Calu3 (cell line): ENCODE measurements around the gene ATCAY. TPM values are rescaled to one million over a fixed set of nuclear protein-coding genes. Genes with fewer than 3 reads are reported as not detected.
"Not testable (repeated sequence)": the region's sequence is repeated elsewhere in the genome, so short reads cannot be mapped to it uniquely, and the experiment has no call there.

ENCODE experiments used
- BruUV-seq: library from RNA; stranded (reverse); fragments of 400-500 nt; replicated peaks from 2 replicates; lab custom pipeline; 2021; lab: Mats Ljungman, UMichigan
- CTCF ChIA-PET: fragments of 300-600 bp; sonication (Branson Sonifier 250); formaldehyde crosslinking; loops from one replicate; lab custom pipeline; 2022; ENCODE audit warnings: antibody characterized with exemption; lab: Charles Lee
- DNase-seq: peaks from one replicate; pipeline ENCODE4 v3.0.0; 2022
- H3K27ac Mint-ChIP-seq: one replicate; pipeline ENCODE4 v1.8.0; 2022; ENCODE audit warnings: mixed read lengths; ENCODE audit not compliant: unreplicated experiment
- H3K27me3 Mint-ChIP-seq: one replicate; pipeline ENCODE4 v1.8.0; 2022; ENCODE audit warnings: mixed read lengths; ENCODE audit not compliant: unreplicated experiment
- H3K36me3 Mint-ChIP-seq: one replicate; pipeline ENCODE4 v1.8.0; 2022; ENCODE audit warnings: mild to moderate bottlenecking, moderate library complexity, mixed read lengths; ENCODE audit not compliant: insufficient read depth, unreplicated experiment
- H3K4me1 Mint-ChIP-seq: one replicate; pipeline ENCODE4 v1.8.0; 2022; ENCODE audit warnings: mild to moderate bottlenecking, low read depth, mixed read lengths; ENCODE audit not compliant: unreplicated experiment
- H3K4me3 Mint-ChIP-seq: one replicate; pipeline ENCODE4 v1.8.0; 2022; ENCODE audit warnings: mild to moderate bottlenecking, low read depth, moderate library complexity, mixed read lengths; ENCODE audit not compliant: unreplicated experiment
- H3K9me3 Mint-ChIP-seq: one replicate; pipeline ENCODE4 v1.8.0; 2022; ENCODE audit warnings: low read depth, mixed read lengths; ENCODE audit not compliant: unreplicated experiment
- CTCF ChIP-seq: fragments of 200-600 bp; IDR thresholded peaks from one replicate; pipeline ENCODE4 v1.8.0; 2022; ENCODE audit warnings: antibody characterized with exemption; ENCODE audit not compliant: unreplicated experiment
- intact Hi-C: fragments of 100-400 bp; cut with micrococcal nuclease; formaldehyde crosslinking; loops from one replicate; pipeline ENCODE4 v1.10.0; 2022; ENCODE audit not compliant: unreplicated experiment
- total RNA-seq: library from RNA; stranded (reverse); gene quantifications from 2 replicates; pipeline ENCODE4 v1.2.3, GENCODE V29; 2022

ATCAY gene
- total RNA-seq, 1 experiment from 2014 or later = not detected

GRCh38 chr19:3890591-3890990 lies 10.1 kb downstream of the ATCAY start:
- Mint-ChIP-seq H3K27ac (no peak overlapping the region), H3K4me1 (no peaks in the 10 kb centered on the region)

GRCh38 chr19:3893509-3894179 lies 13.2 kb downstream of the ATCAY start:
- H3K36me3 Mint-ChIP-seq = no peaks in the 10 kb centered on the region
- no peak for DNase-seq
- no peak overlapping the region for H3K4me3 Mint-ChIP-seq
- peaks cover 28% of the 10 kb centered on the region for H3K27me3 Mint-ChIP-seq
- no peak for TF ChIP-seq CTCF
- H3K27ac Mint-ChIP-seq = no peak overlapping the region
- BruUV-seq = no TSS peak
- intact Hi-C loops = no loop called here
- CTCF ChIA-PET = interaction anchor here (0.7 kb wide), 1 partner anchor 106 kb away, joined by 3 read pairs; no protein-coding TSS in a partner anchor
- no peaks in the 10 kb centered on the region for H3K9me3 Mint-ChIP-seq
- H3K4me1 Mint-ChIP-seq = no peaks in the 10 kb centered on the region

More at GRCh38 chr19:3890591-3890990, 10.1 kb downstream of the ATCAY start:
- intact Hi-C loops = no loop called here
- DNase-seq = no peak
- no peak overlapping the region for H3K4me3 Mint-ChIP-seq
- peaks cover 14% of the 10 kb centered on the region for H3K27me3 Mint-ChIP-seq
- H3K9me3 Mint-ChIP-seq = no peaks in the 10 kb centered on the region
- CTCF ChIA-PET = interaction anchor here (0.6 kb wide), 1 partner anchor 318 kb away, joined by 4 read pairs; no protein-coding TSS in a partner anchor
- H3K36me3 Mint-ChIP-seq = no peaks in the 10 kb centered on the region
- no peak for TF ChIP-seq CTCF
- BruUV-seq = no TSS peak

- CTCF ChIA-PET, H3K4me1 Mint-ChIP-seq, intact Hi-C loops, DNase-seq, H3K27ac Mint-ChIP-seq, H3K4me3 Mint-ChIP-seq, H3K9me3 Mint-ChIP-seq, BruUV-seq, H3K36me3 Mint-ChIP-seq: not testable (repeated sequence)
- peaks cover 36% of the 10 kb centered on the region for H3K27me3 Mint-ChIP-seq
Observed at GRCh38 chr19:3894959-3895358, 14.5 kb downstream of the ATCAY start.

GRCh38 chr19:3895788-3896187 lies 15.3 kb downstream of the ATCAY start:
- TF ChIP-seq CTCF = no peak
- no peak overlapping the region for H3K27ac Mint-ChIP-seq
- peaks cover 36% of the 10 kb centered on the region for H3K27me3 Mint-ChIP-seq
- no peak overlapping the region for H3K4me3 Mint-ChIP-seq
- H3K9me3 Mint-ChIP-seq = no peaks in the 10 kb centered on the region
- H3K36me3 Mint-ChIP-seq = no peaks in the 10 kb centered on the region
- intact Hi-C loops = no loop called here
- H3K4me1 Mint-ChIP-seq = no peaks in the 10 kb centered on the region
- CTCF ChIA-PET = interaction anchor here (0.7 kb wide), 1 partner anchor 15 kb away, joined by 3 read pairs; the partner anchor contains the start of gene ATCAY
- no peak for DNase-seq
- no TSS peak for BruUV-seq

GRCh38 chr19:3897936-3898335 lies 17.5 kb downstream of the ATCAY start:
- H3K36me3 Mint-ChIP-seq = no peaks in the 10 kb centered on the region
- CTCF ChIA-PET = no interaction called here
- H3K4me1 Mint-ChIP-seq = no peaks in the 10 kb centered on the region
- no peak for TF ChIP-seq CTCF
- H3K27ac Mint-ChIP-seq = no peak overlapping the region
- H3K4me3 Mint-ChIP-seq = no peak overlapping the region
- BruUV-seq = no TSS peak
- H3K9me3 Mint-ChIP-seq = no peaks in the 10 kb centered on the region
- DNase-seq = no peak
- H3K27me3 Mint-ChIP-seq = peaks cover 36% of the 10 kb centered on the region
- intact Hi-C loops = no loop called here
